HepG2 (cell line): ENCODE results near the gene EPHA5.

Experiments used
- ATF6 ChIP-seq: sonication (generic); formaldehyde crosslinking; conservative IDR thresholded peaks from 2 replicates; pipeline ENCODE4 v1.4.0; 2020; ENCODE audit warnings: missing genetic modification reagents
- CBFB ChIP-seq: sonication (generic); formaldehyde crosslinking; IDR thresholded peaks from 2 replicates; pipeline ENCODE4 v1.4.0; 2020; ENCODE audit warnings: missing genetic modification reagents
- CC2D1A ChIP-seq: sonication (generic); formaldehyde crosslinking; IDR thresholded peaks from 2 replicates; pipeline ENCODE4 v1.8.1; 2023; ENCODE audit warnings: mild to moderate bottlenecking, missing genetic modification reagents
- CTCF ChIP-seq: sonication (generic); formaldehyde crosslinking; IDR thresholded peaks from 2 replicates; pipeline ENCODE4 v1.5.0; 2020; ENCODE audit warnings: mild to moderate bottlenecking, missing genetic modification reagents, moderate library complexity
- GTF3A ChIP-seq: sonication (generic); formaldehyde crosslinking; conservative IDR thresholded peaks from 2 replicates; pipeline ENCODE4 v1.4.0; 2020; ENCODE audit warnings: mild to moderate bottlenecking, missing genetic modification reagents
- KIAA2018 ChIP-seq: sonication (generic); formaldehyde crosslinking; IDR thresholded peaks from 2 replicates; pipeline ENCODE4 v1.5.0; 2020; ENCODE audit warnings: mild to moderate bottlenecking, missing genetic modification reagents, borderline replicate concordance
- MAFK ChIP-seq, 2 experiments: IDR thresholded peaks in 1 of 2; conservative IDR thresholded peaks in 1 of 2; 2 replicates each; pipeline ENCODE4 v1.6.1; 2011; ENCODE audit warnings: improper control_type of control experiment in 2 of 2, low read length in 2 of 2
- MYC ChIP-seq: sonication (generic); formaldehyde crosslinking; IDR thresholded peaks from 2 replicates; pipeline ENCODE4 v1.9.0; 2021; ENCODE audit warnings: missing genetic modification reagents, borderline replicate concordance
- SNRNP70 ChIP-seq: fragments of 200-400 bp; formaldehyde crosslinking; IDR thresholded peaks from 2 replicates; pipeline ENCODE4 v1.6.1; 2017; ENCODE audit warnings: mild to moderate bottlenecking, low read depth, low read length, moderate library complexity
- TBX3 ChIP-seq: fragments of 450-650 bp; IDR thresholded peaks from 2 replicates; pipeline ENCODE4 v1.6.1; 2017; ENCODE audit warnings: antibody characterized with exemption, mild to moderate bottlenecking, inconsistent platforms, borderline replicate concordance
- ZNF274 ChIP-seq: sonication (generic); formaldehyde crosslinking; IDR thresholded peaks from 2 replicates; pipeline ENCODE4 v1.5.1; 2020; ENCODE audit warnings: mild to moderate bottlenecking, missing genetic modification reagents
- ZNF557 ChIP-seq: sonication (generic); formaldehyde crosslinking; IDR thresholded peaks from 2 replicates; pipeline ENCODE4 v1.4.0; 2020; ENCODE audit warnings: missing genetic modification reagents
- ZNF589 ChIP-seq: sonication (generic); formaldehyde crosslinking; conservative IDR thresholded peaks from 2 replicates; pipeline ENCODE4 v1.8.0; 2022; ENCODE audit warnings: mild to moderate bottlenecking, moderate library complexity, missing genetic modification reagents
- TF ChIP-seq, protein P1 (sequence below): sonication (generic); formaldehyde crosslinking; IDR thresholded peaks from 2 replicates; pipeline ENCODE4 v1.4.0; 2020; ENCODE audit warnings: low read depth, mild to moderate bottlenecking, missing genetic modification reagents

GRCh38 chr4:65344278-65344825 is 325.9 kb downstream of the EPHA5 start:
- TF ChIP-seq ATF6 (CRISPR knock-in tag) (no peak), CBFB (CRISPR knock-in tag) (no peak), CC2D1A (CRISPR knock-in tag) (no peak), GTF3A (CRISPR knock-in tag) (no peak), ZNF589 (CRISPR knock-in tag) (no peak), MYC (CRISPR knock-in tag) (no peak), MAFK (conservative IDR thresholded peaks at IDR 0.05 in 1 of 2, IDR thresholded peaks at IDR 0.05 in 1 of 2; ENCODE audit: low read length in 2 of 2) (no peak), KIAA2018 (CRISPR knock-in tag) (no peak), CTCF (CRISPR knock-in tag) (no peak), ZNF274 (CRISPR knock-in tag) (no peak), SNRNP70 (no peak), TBX3 (no peak), ZNF557 (CRISPR knock-in tag) (no peak)
- TF ChIP-seq, protein P1, sequence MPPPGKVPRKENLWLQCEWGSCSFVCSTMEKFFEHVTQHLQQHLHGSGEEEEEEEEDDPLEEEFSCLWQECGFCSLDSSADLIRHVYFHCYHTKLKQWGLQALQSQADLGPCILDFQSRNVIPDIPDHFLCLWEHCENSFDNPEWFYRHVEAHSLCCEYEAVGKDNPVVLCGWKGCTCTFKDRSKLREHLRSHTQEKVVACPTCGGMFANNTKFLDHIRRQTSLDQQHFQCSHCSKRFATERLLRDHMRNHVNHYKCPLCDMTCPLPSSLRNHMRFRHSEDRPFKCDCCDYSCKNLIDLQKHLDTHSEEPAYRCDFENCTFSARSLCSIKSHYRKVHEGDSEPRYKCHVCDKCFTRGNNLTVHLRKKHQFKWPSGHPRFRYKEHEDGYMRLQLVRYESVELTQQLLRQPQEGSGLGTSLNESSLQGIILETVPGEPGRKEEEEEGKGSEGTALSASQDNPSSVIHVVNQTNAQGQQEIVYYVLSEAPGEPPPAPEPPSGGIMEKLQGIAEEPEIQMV (CRISPR knock-in tag): no peak
